HL-60 (cell line): ENCODE data around the gene ELAC2.

Experiments
- DNase-seq, 2 experiments: peaks; one replicate each; pipeline ENCODE4 v3.0.0-alpha.2; 2010 to 2020; ENCODE audit warnings: low read depth in 1 of 2, low spot score in 1 of 2
- H3K27ac ChIP-seq: fragments of 250-450 bp; sonication (Bioruptor Pico); replicated peaks from 2 replicates; pipeline ENCODE4 v1.5.1; 2020; ENCODE audit warnings: mild to moderate bottlenecking, moderate library complexity
- H3K27me3 ChIP-seq: fragments of 250-450 bp; sonication (Bioruptor Pico); 2 replicates; pipeline ENCODE4 v1.5.1; 2021; ENCODE audit warnings: mild to moderate bottlenecking, moderate library complexity; ENCODE audit not compliant: insufficient read depth, poor library complexity, severe bottlenecking
- H3K4me3 ChIP-seq: replicated peaks from 2 replicates; pipeline ENCODE4 v1.5.1; 2011; ENCODE audit warnings: mild to moderate bottlenecking, control low read depth, low read length; ENCODE audit not compliant: insufficient read depth
- CTCF ChIP-seq: IDR thresholded peaks from one replicate; pipeline ENCODE4 v1.5.1; 2011; ENCODE audit warnings: low read length, control low read depth, inconsistent platforms; ENCODE audit not compliant: insufficient read depth
- GABPA ChIP-seq: IDR thresholded peaks from 2 replicates; pipeline ENCODE4 v1.6.1; 2012; ENCODE audit warnings: low read depth
- POLR2AphosphoS5 ChIP-seq: IDR thresholded peaks from 2 replicates; pipeline ENCODE4 v1.6.1; 2012; ENCODE audit warnings: low read depth
- REST ChIP-seq: IDR thresholded peaks from 2 replicates; pipeline ENCODE4 v1.6.1; 2012; ENCODE audit warnings: low read depth; ENCODE audit not compliant: insufficient replicate concordance
- SPI1 ChIP-seq: IDR thresholded peaks from 2 replicates; pipeline ENCODE4 v1.6.1; 2012; ENCODE audit warnings: low read depth, mild to moderate bottlenecking, borderline replicate concordance

ELAC2 gene

GRCh38 chr17:13035420-13035819, 17.6 kb upstream of the ELAC2 start:
- no peak for TF ChIP-seq REST
- TF ChIP-seq CTCF = no peak
- no peak for TF ChIP-seq GABPA
- no peak for TF ChIP-seq POLR2AphosphoS5
- no peak for TF ChIP-seq SPI1
- Histone ChIP-seq H3K27ac (no peak overlapping the region), H3K4me3 (no peak overlapping the region), H3K27me3 (no peaks in the 10 kb centered on the region)
- no peak for DNase-seq

- TF ChIP-seq GABPA = no peak
- TF ChIP-seq CTCF = peak; percentile 3
- TF ChIP-seq REST = no peak
- H3K27ac ChIP-seq = no peak overlapping the region
- no peak overlapping the region for H3K4me3 ChIP-seq
- no peaks in the 10 kb centered on the region for H3K27me3 ChIP-seq
- peak; percentile 23 to 30 for DNase-seq
Observed at GRCh38 chr17:13031718-13032350, 14.0 kb upstream of the ELAC2 start.

GRCh38 chr17:13030459-13031300, 12.9 kb upstream of the ELAC2 start:
- peak in 1 of 2 experiments; percentile 1 for DNase-seq
- Histone ChIP-seq H3K27me3 (no peaks in the 10 kb centered on the region), H3K27ac (no peak overlapping the region), H3K4me3 (no peak overlapping the region)
- TF ChIP-seq REST = no peak
- TF ChIP-seq SPI1 = no peak
- no peak for TF ChIP-seq POLR2AphosphoS5
- TF ChIP-seq CTCF = no peak
- no peak for TF ChIP-seq GABPA
